Parathyroid adenoma (tissue), 2 donors: ENCODE data around the gene PP2D1.
"Not testable (repeated sequence)": the region's sequence is repeated elsewhere in the genome, so short reads cannot be mapped to it uniquely, and the experiment has no call there.

Experiments
- H2AFZ ChIP-seq: fragments of 300-600 bp; sonication (generic); one replicate; pipeline ENCODE4 v1.7.0; 2017; ENCODE audit warnings: antibody characterized with exemption, mild to moderate bottlenecking
- H3K27ac ChIP-seq: fragments of 300-600 bp; sonication (generic); one replicate; pipeline ENCODE4 v1.7.0; 2017
- H3K27me3 ChIP-seq: fragments of 300-600 bp; sonication (generic); one replicate; pipeline ENCODE4 v1.7.0; 2017; ENCODE audit warnings: low read length; ENCODE audit not compliant: control insufficient read depth, insufficient read depth
- H3K36me3 ChIP-seq: fragments of 300-600 bp; sonication (generic); one replicate; pipeline ENCODE4 v1.7.0; 2017; ENCODE audit warnings: low read length; ENCODE audit not compliant: control insufficient read depth, insufficient read depth
- H3K4me1 ChIP-seq: fragments of 300-600 bp; sonication (generic); one replicate; pipeline ENCODE4 v1.7.0; 2017; ENCODE audit warnings: control low read depth
- H3K4me2 ChIP-seq: fragments of 300-600 bp; sonication (generic); one replicate; pipeline ENCODE4 v1.7.0; 2017; ENCODE audit warnings: low read length
- H3K4me3 ChIP-seq: fragments of 300-600 bp; sonication (generic); one replicate; pipeline ENCODE4 v1.7.0; 2017; ENCODE audit warnings: low read depth, low read length
- H3K79me2 ChIP-seq: fragments of 300-600 bp; sonication (generic); one replicate; pipeline ENCODE4 v1.7.0; 2017; ENCODE audit warnings: control low read depth
- H3K9ac ChIP-seq: fragments of 300-600 bp; sonication (generic); one replicate; pipeline ENCODE4 v1.7.0; 2017; ENCODE audit warnings: mild to moderate bottlenecking
- H3K9me3 ChIP-seq: fragments of 300-600 bp; sonication (generic); one replicate; pipeline ENCODE4 v1.7.0; 2017; ENCODE audit warnings: low read length; ENCODE audit not compliant: control insufficient read depth
- TF ChIP-seq, protein P1 (sequence below): fragments of 300-600 bp; sonication (generic); IDR thresholded peaks from one replicate; pipeline ENCODE4 v1.7.0; 2017; ENCODE audit warnings: antibody characterized with exemption, mild to moderate bottlenecking
- donor health status: primary hyperparathyroidism.

The PP2D1 gene

GRCh38 chr3:19994796-19995195, 17.3 kb downstream of the PP2D1 start:
- Histone ChIP-seq H3K9me3 (no peaks in the 10 kb centered on the region), H3K79me2 (no peaks in the 10 kb centered on the region)
- TF ChIP-seq, protein P1, sequence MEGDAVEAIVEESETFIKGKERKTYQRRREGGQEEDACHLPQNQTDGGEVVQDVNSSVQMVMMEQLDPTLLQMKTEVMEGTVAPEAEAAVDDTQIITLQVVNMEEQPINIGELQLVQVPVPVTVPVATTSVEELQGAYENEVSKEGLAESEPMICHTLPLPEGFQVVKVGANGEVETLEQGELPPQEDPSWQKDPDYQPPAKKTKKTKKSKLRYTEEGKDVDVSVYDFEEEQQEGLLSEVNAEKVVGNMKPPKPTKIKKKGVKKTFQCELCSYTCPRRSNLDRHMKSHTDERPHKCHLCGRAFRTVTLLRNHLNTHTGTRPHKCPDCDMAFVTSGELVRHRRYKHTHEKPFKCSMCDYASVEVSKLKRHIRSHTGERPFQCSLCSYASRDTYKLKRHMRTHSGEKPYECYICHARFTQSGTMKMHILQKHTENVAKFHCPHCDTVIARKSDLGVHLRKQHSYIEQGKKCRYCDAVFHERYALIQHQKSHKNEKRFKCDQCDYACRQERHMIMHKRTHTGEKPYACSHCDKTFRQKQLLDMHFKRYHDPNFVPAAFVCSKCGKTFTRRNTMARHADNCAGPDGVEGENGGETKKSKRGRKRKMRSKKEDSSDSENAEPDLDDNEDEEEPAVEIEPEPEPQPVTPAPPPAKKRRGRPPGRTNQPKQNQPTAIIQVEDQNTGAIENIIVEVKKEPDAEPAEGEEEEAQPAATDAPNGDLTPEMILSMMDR, result no peak

GRCh38 chr3:19988904-19989303, 23.2 kb downstream of the PP2D1 start:
- H3K27ac ChIP-seq, H3K4me3 ChIP-seq, H3K9ac ChIP-seq, H3K36me3 ChIP-seq, H3K27me3 ChIP-seq, H2AFZ ChIP-seq, H3K4me1 ChIP-seq, H3K4me2 ChIP-seq, H3K9me3 ChIP-seq, H3K79me2 ChIP-seq: not testable (repeated sequence)

More at GRCh38 chr3:19994796-19995195, 17.3 kb downstream of the PP2D1 start:
- no peak overlapping the region for H3K9ac ChIP-seq
- H3K4me3 ChIP-seq, result no peak overlapping the region
- no peaks in the 10 kb centered on the region for H3K4me1 ChIP-seq
- H3K27me3 ChIP-seq, result no peaks in the 10 kb centered on the region
- H3K36me3 ChIP-seq, result no peaks in the 10 kb centered on the region
- no peak overlapping the region for H3K4me2 ChIP-seq
- no peak overlapping the region for H3K27ac ChIP-seq
- no peak overlapping the region for H2AFZ ChIP-seq

- TF ChIP-seq, protein P1, result no peak
- Histone ChIP-seq H2AFZ (no peak overlapping the region), H3K79me2 (peaks cover 29% of the 10 kb centered on the region), H3K36me3 (no peaks in the 10 kb centered on the region), H3K9me3 (no peaks in the 10 kb centered on the region), H3K4me3 (no peak overlapping the region), H3K4me2 (no peak overlapping the region), H3K27me3 (no peaks in the 10 kb centered on the region), H3K27ac (no peak overlapping the region), H3K4me1 (peaks cover 13% of the 10 kb centered on the region), H3K9ac (no peak overlapping the region)
These were observed 40.0 kb downstream of the PP2D1 start for GRCh38 chr3:19972054-19972453.

- Histone ChIP-seq H3K36me3 (no peaks in the 10 kb centered on the region), H3K27ac (no peak overlapping the region), H3K9me3 (no peaks in the 10 kb centered on the region), H3K79me2 (peaks cover 45% of the 10 kb centered on the region), H3K4me1 (peaks cover 13% of the 10 kb centered on the region), H3K27me3 (no peaks in the 10 kb centered on the region), H3K4me2 (no peak overlapping the region), H2AFZ (no peak overlapping the region), H3K4me3 (no peak overlapping the region), H3K9ac (no peak overlapping the region)
- TF ChIP-seq, protein P1, result no peak
These were observed 41.7 kb downstream of the PP2D1 start for GRCh38 chr3:19970327-19970726.

DNA sequence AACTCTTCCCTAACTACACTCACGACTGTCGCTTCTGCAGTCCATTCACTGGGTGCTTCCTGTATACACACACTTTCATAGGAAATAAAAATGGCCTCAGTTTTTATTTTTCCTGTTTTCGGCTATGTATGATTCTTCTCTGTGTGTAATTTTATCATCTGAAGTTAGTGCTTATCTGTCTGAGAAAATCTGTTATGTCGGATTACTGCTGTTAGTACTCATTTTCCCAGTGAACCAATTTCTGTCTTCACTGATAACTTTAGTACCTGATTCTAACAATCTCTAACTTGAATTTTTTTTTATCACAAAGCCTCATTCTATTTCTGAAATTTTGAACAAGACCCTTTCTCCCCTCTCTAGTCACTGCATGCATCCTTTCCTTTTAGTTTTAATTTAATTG, 44.3 kb downstream of the PP2D1 start:
- TF ChIP-seq, protein P1, result no peak
- Histone ChIP-seq H3K27me3 (no peaks in the 10 kb centered on the region), H3K79me2 (peaks cover 63% of the 10 kb centered on the region), H2AFZ (no peak overlapping the region), H3K9me3 (no peaks in the 10 kb centered on the region), H3K4me3 (no peak overlapping the region), H3K9ac (no peak overlapping the region), H3K4me1 (peaks cover 13% of the 10 kb centered on the region), H3K36me3 (no peaks in the 10 kb centered on the region), H3K4me2 (no peak overlapping the region), H3K27ac (no peak overlapping the region)
